IMR-90 (cell line): ENCODE data around the gene HAUS5. TPM values are rescaled to one million over a fixed set of nuclear protein-coding genes. Genes with fewer than 3 reads are reported as not detected.

ENCODE experiments used
- ATAC-seq: fragments of 200-7000 bp; cut with Tn5 transposase; 2 replicates; pipeline ENCODE4 v1.9.1; 2020; ENCODE audit warnings: low read depth, mild to moderate bottlenecking, moderate library complexity
- BruUV-seq: library from RNA; stranded (reverse); fragments of 400-500 nt; replicated peaks from 2 replicates; lab custom pipeline; 2021; lab: Mats Ljungman, UMichigan
- CTCF ChIA-PET: fragments of 300-600 bp; formaldehyde crosslinking; extraction: SDS; loops from one replicate; lab custom pipeline; 2021; ENCODE audit warnings: antibody characterized with exemption; lab: Yijun Ruan, JAX
- POLR2A ChIA-PET: fragments of 300-600 bp; sonication (Branson Sonifier 250); formaldehyde crosslinking; loops from one replicate; lab custom pipeline; 2022; ENCODE audit warnings: antibody characterized with exemption; ENCODE audit not compliant: unreplicated experiment; lab: Charles Lee
- DNase-seq: peaks from one replicate; pipeline ENCODE4 v3.0.0; 2013
- H2AFZ ChIP-seq: replicated peaks from 2 replicates; pipeline ENCODE3; 2013; ENCODE audit warnings: low read length, mild to moderate bottlenecking; ENCODE audit not compliant: poor library complexity
- H2AK5ac ChIP-seq: 2 replicates; pipeline ENCODE4 v1.6.1; 2013; ENCODE audit warnings: low read depth, low read length, inconsistent platforms
- H2AK9ac ChIP-seq: replicated peaks from 2 replicates; pipeline ENCODE3; 2013; ENCODE audit warnings: mild to moderate bottlenecking, low read depth, low read length, moderate library complexity; ENCODE audit not compliant: poor library complexity
- H2BK120ac ChIP-seq: 2 replicates; pipeline ENCODE4 v1.6.1; 2013; ENCODE audit warnings: low read depth, low read length, inconsistent platforms
- H2BK15ac ChIP-seq: 3 replicates; pipeline ENCODE4 v1.6.1; 2013; ENCODE audit warnings: low read depth, low read length, inconsistent platforms
- H2BK20ac ChIP-seq: 2 replicates; pipeline ENCODE4 v1.6.1; 2013; ENCODE audit warnings: low read depth, mild to moderate bottlenecking, inconsistent platforms, low read length, moderate library complexity
- H2BK5ac ChIP-seq: 2 replicates; pipeline ENCODE4 v1.6.1; 2013; ENCODE audit warnings: mild to moderate bottlenecking, low read depth, low read length, inconsistent platforms; ENCODE audit not compliant: poor library complexity, severe bottlenecking
- H3K14ac ChIP-seq: replicated peaks from 2 replicates; pipeline ENCODE4 v1.6.1; 2013; ENCODE audit warnings: low read depth, low read length, inconsistent platforms
- H3K18ac ChIP-seq: 2 replicates; pipeline ENCODE4 v1.6.1; 2013; ENCODE audit warnings: low read depth, low read length, control low read depth
- H3K23ac ChIP-seq: 2 replicates; pipeline ENCODE4 v1.6.1; 2013; ENCODE audit warnings: low read depth, low read length, inconsistent platforms
- H3K27ac ChIP-seq: 2 replicates; pipeline ENCODE4 v1.5.1; 2013; ENCODE audit warnings: mild to moderate bottlenecking, control low read depth, low read length; ENCODE audit not compliant: insufficient read depth
- H3K27me3 ChIP-seq: 2 replicates; pipeline ENCODE4 v1.6.1; 2013; ENCODE audit warnings: low read length; ENCODE audit not compliant: control insufficient read depth, insufficient read depth
- H3K36me3 ChIP-seq: 2 replicates; pipeline ENCODE4 v1.6.1; 2013; ENCODE audit warnings: low read length, mixed read lengths; ENCODE audit not compliant: control insufficient read depth, insufficient read depth
- H3K4ac ChIP-seq: 2 replicates; pipeline ENCODE4 v1.6.1; 2013; ENCODE audit warnings: low read depth, low read length, inconsistent platforms
- H3K4me1 ChIP-seq: 2 replicates; pipeline ENCODE4 v1.6.1; 2013; ENCODE audit warnings: low read length, mixed read lengths; ENCODE audit not compliant: control insufficient read depth, insufficient read depth
- H3K4me2 ChIP-seq: 2 replicates; pipeline ENCODE4 v1.6.1; 2013; ENCODE audit warnings: low read depth, mild to moderate bottlenecking, control low read depth, low read length, moderate library complexity
- H3K4me3 ChIP-seq: 2 replicates; pipeline ENCODE4 v1.5.1; 2013; ENCODE audit warnings: low read depth, mild to moderate bottlenecking, control low read depth, low read length, moderate library complexity; ENCODE audit not compliant: insufficient read depth
- H3K56ac ChIP-seq: 2 replicates; pipeline ENCODE4 v1.6.1; 2013; ENCODE audit warnings: low read length, inconsistent platforms; ENCODE audit not compliant: insufficient read depth; ENCODE audit errors: extremely low read depth
- H3K79me1 ChIP-seq, 2 experiments: 2 replicates each; pipeline ENCODE4 v1.6.1; 2013; ENCODE audit warnings: low read length in 2 of 2, inconsistent platforms in 1 of 2, low read depth in 1 of 2
- H3K9ac ChIP-seq: 2 replicates; pipeline ENCODE4 v1.6.1; 2013; ENCODE audit warnings: low read depth, low read length, control low read depth
- H3K9me1 ChIP-seq: 2 replicates; pipeline ENCODE4 v1.6.1; 2013; ENCODE audit warnings: low read length, inconsistent platforms; ENCODE audit not compliant: insufficient read depth
- H3K9me3 ChIP-seq: 2 replicates; pipeline ENCODE4 v1.6.1; 2013; ENCODE audit warnings: low read length; ENCODE audit not compliant: control insufficient read depth, insufficient read depth
- H4K20me1 ChIP-seq: 2 replicates; pipeline ENCODE4 v1.6.1; 2013; ENCODE audit warnings: low read length, inconsistent platforms; ENCODE audit not compliant: insufficient read depth
- H4K5ac ChIP-seq: 2 replicates; pipeline ENCODE4 v1.6.1; 2013; ENCODE audit warnings: mild to moderate bottlenecking, low read depth, low read length, control low read depth
- H4K8ac ChIP-seq, 2 experiments: 2 replicates each; pipeline ENCODE4 v1.6.1; 2013; ENCODE audit warnings: low read depth in 2 of 2, low read length in 2 of 2, control low read depth in 1 of 2, inconsistent platforms in 1 of 2
- H4K91ac ChIP-seq: 2 replicates; pipeline ENCODE4 v1.6.1; 2013; ENCODE audit warnings: low read depth, low read length, inconsistent platforms; ENCODE audit not compliant: insufficient read depth
- BHLHE40 ChIP-seq: fragments of 150-350 bp; IDR thresholded peaks from 2 replicates; pipeline ENCODE4 v1.6.1; 2016; ENCODE audit warnings: mild to moderate bottlenecking, low read depth, low read length
- CEBPB ChIP-seq: IDR thresholded peaks from 2 replicates; pipeline ENCODE4 v1.6.1; 2012; ENCODE audit warnings: low read depth, low read length, improper control_type of control experiment
- CHD1 ChIP-seq: IDR thresholded peaks from 2 replicates; pipeline ENCODE4 v1.6.1; 2012; ENCODE audit warnings: low read depth, low read length, improper control_type of control experiment
- MXI1 ChIP-seq: IDR thresholded peaks from 2 replicates; pipeline ENCODE4 v1.6.1; 2012; ENCODE audit warnings: low read depth, mild to moderate bottlenecking, low read length, moderate library complexity, borderline replicate concordance
- SMC3 ChIP-seq: fragments of 150-350 bp; IDR thresholded peaks from 2 replicates; pipeline ENCODE4 v1.6.1; 2016; ENCODE audit warnings: low read depth, mild to moderate bottlenecking, antibody characterized with exemption, low read length, moderate library complexity
- WGBS, 2 experiments: methylation state at CpG; one replicate each; pipeline versions ENCODE4 v1.1.5 to v1.1.7; 2013; ENCODE audit warnings: missing lambda C conversion rate in 2 of 2; ENCODE audit not compliant: insufficient read length in 1 of 2; ENCODE audit errors: extremely low coverage in 2 of 2; 5-methylcytosine and 5-hydroxymethylcytosine counted together
- dilution Hi-C: fragments of 300-500 bp; cut with HindIII; formaldehyde crosslinking; loops from one replicate; pipeline ENCODE4 v1.14.3; 2018; ENCODE audit warnings: low sequenced_read_pairs; ENCODE audit not compliant: unreplicated experiment
- in situ Hi-C: fragments of 300-500 bp; cut with MboI; formaldehyde crosslinking; loops from 3 replicates; pipeline ENCODE4 v1.14.3; 2019; ENCODE audit warnings: low sequenced_read_pairs, inconsistent platforms, mixed read lengths
- intact Hi-C: fragments of 100-400 bp; cut with micrococcal nuclease; formaldehyde crosslinking; loops from 2 replicates; pipeline ENCODE4 v1.10.0; 2022
- polyA plus RNA-seq, 3 experiments: library from polyadenylated mRNA; depleted of rRNA; stranded (reverse); fragments of >200 nt; gene quantifications; 2 replicates each; pipeline ENCODE4 v1.2.3, GENCODE V29; 2012; ENCODE audit warnings: low replicate concordance in 1 of 3
- total RNA-seq: library from RNA; depleted of rRNA; stranded (reverse); fragments of >200 nt; gene quantifications from 2 replicates; pipeline ENCODE4 v1.2.3, GENCODE V29; 2012
- TF ChIP-seq, protein P1 (sequence below): fragments of 150-350 bp; IDR thresholded peaks from 2 replicates; pipeline ENCODE4 v1.6.1; 2017; ENCODE audit warnings: mild to moderate bottlenecking, antibody characterized with exemption, low read length, low read depth

HAUS5 gene
- total and polyA plus RNA-seq, 2 of the 4 experiments (the other 2 are of a cell fraction), result 3.4 to 6.2 TPM

DNA sequence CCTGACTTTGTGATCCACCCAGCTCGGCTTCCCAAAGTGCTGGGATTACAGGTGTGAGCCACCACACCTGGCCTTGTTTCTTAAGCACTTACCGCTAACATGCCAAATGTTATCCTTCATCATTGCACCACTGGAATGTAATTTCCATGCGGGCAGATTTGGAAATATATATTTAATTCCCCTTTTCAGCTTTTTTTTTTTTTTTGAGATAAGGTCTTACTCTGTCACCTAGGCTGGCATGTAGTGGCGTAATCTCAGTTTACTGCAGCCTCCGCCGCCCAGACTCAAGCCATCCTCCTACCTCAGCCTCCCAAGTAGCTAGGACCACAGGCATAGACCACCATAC lies 49.4 kb downstream of the HAUS5 start:
- dilution Hi-C loops, result no loop called here
- POLR2A ChIA-PET, result no interaction called here
- no CpG with 5 or more reads among the region's 6 CpGs for WGBS, 2 experiments
- in situ Hi-C loops, result no loop called here
- H3K9me1 ChIP-seq, result no peaks in the 10 kb centered on the region
- peaks cover 46% of the 10 kb centered on the region for H3K36me3 ChIP-seq
- no peak overlapping the region for H2BK15ac ChIP-seq
- BruUV-seq, result no TSS peak
- H2AK9ac ChIP-seq, result no peak overlapping the region
- TF ChIP-seq SMC3, result no peak
- no peak for TF ChIP-seq MXI1
- TF ChIP-seq, protein P1, sequence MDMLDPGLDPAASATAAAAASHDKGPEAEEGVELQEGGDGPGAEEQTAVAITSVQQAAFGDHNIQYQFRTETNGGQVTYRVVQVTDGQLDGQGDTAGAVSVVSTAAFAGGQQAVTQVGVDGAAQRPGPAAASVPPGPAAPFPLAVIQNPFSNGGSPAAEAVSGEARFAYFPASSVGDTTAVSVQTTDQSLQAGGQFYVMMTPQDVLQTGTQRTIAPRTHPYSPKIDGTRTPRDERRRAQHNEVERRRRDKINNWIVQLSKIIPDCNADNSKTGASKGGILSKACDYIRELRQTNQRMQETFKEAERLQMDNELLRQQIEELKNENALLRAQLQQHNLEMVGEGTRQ, result no peak
- TF ChIP-seq CHD1, result no peak
- TF ChIP-seq CEBPB, result no peak
- no peak for TF ChIP-seq BHLHE40
- H3K4ac ChIP-seq, result no peak overlapping the region
- H3K4me2 ChIP-seq, result no peak overlapping the region
- H2BK120ac ChIP-seq, result no peak overlapping the region
- H4K5ac ChIP-seq, result no peak overlapping the region
- intact Hi-C loops, result no loop called here
- H2AFZ ChIP-seq, result no peak overlapping the region
- no peak overlapping the region for H3K9ac ChIP-seq
- no peak overlapping the region for H2BK5ac ChIP-seq
- 0 out of 2 replicates have a peak, but pooled peaks cover 7% of the 10 kb centered on the region for H4K20me1 ChIP-seq
- no peaks in the 10 kb centered on the region for H3K9me3 ChIP-seq
- H3K56ac ChIP-seq, result no peak overlapping the region
- no peak overlapping the region for H4K8ac ChIP-seq
- no peaks in the 10 kb centered on the region for H3K4me1 ChIP-seq
- H3K4me3 ChIP-seq, result no peak overlapping the region
- H3K79me1 ChIP-seq, result peaks cover 4 to 5% of the 10 kb centered on the region in 2 experiments; a peak in 2 of 4 replicates
- H4K91ac ChIP-seq, result no peak overlapping the region
- DNase-seq, result no peak
- no peaks in the 10 kb centered on the region for H3K27me3 ChIP-seq
- no peak for ATAC-seq
- no peak overlapping the region for H2AK5ac ChIP-seq
- H3K23ac ChIP-seq, result no peak overlapping the region
- H3K18ac ChIP-seq, result no peak overlapping the region
- H3K27ac ChIP-seq, result no peak overlapping the region
- CTCF ChIA-PET, result interaction anchor here (0.7 kb wide), 1 partner anchor 618 kb away, joined by 3 read pairs; no protein-coding TSS in a partner anchor
- no peak overlapping the region for H2BK20ac ChIP-seq
- no peak overlapping the region for H3K14ac ChIP-seq
